HepG2 (cell line): ENCODE data around the gene DOCK11. TPM values are rescaled to one million over a fixed set of nuclear protein-coding genes. Genes with fewer than 3 reads are reported as not detected.

Experiments used
- ATAC-seq: fragments of 200-7000 bp; cut with Tn5 transposase; 3 replicates; pipeline ENCODE4 v1.9.1; 2020; ENCODE audit warnings: mild to moderate bottlenecking, moderate library complexity
- BruUV-seq: library from RNA; stranded (reverse); fragments of 400-500 nt; replicated peaks from 2 replicates; lab custom pipeline; 2021; lab: Mats Ljungman, UMichigan
- CTCF ChIA-PET: fragments of 300-600 bp; formaldehyde crosslinking; extraction: SDS; loops from one replicate; lab custom pipeline; 2021; ENCODE audit warnings: low total read pairs, inconsistent platforms, low intra/inter-chr PET ratio; lab: Yijun Ruan, JAX
- POLR2A ChIA-PET: fragments of 350-600 bp; sonication (Branson Sonifier 250); formaldehyde crosslinking; loops from one replicate; lab custom pipeline; 2020; ENCODE audit warnings: antibody characterized with exemption, inconsistent platforms; lab: Yijun Ruan, JAX
- DNase-seq: peaks from one replicate; pipeline ENCODE4 v3.0.0-alpha.2; 2015; ENCODE audit warnings: low spot score
- FAIRE-seq: peaks from 3 replicates; lab custom pipeline; 2011; peaks lifted over from hg19 to GRCh38; lab: Jason Lieb, UNC
- H2AFZ ChIP-seq: one replicate; pipeline ENCODE4 v1.6.1; 2011; ENCODE audit warnings: low read length, inconsistent platforms
- H3K27ac ChIP-seq: fragments of 300-600 bp; 3 replicates; pipeline ENCODE4 v1.8.0; 2011; ENCODE audit warnings: mixed run types, mild to moderate bottlenecking, mixed read lengths, low read length, inconsistent platforms; ENCODE audit not compliant: insufficient read depth; ENCODE audit errors: extremely low read length
- H3K27me3 ChIP-seq, 2 experiments: fragments of 200-600 bp in 1 of 2; 2 replicates in 1 of 2; 3 replicates in 1 of 2; pipeline versions ENCODE4 v1.6.0 to v1.8.0; 2011; ENCODE audit warnings: low read length in 2 of 2, mild to moderate bottlenecking in 2 of 2, moderate library complexity in 2 of 2, inconsistent platforms in 1 of 2; ENCODE audit not compliant: insufficient read depth in 2 of 2, control insufficient read depth in 1 of 2
- H3K36me3 ChIP-seq, 2 experiments: fragments of 200-600 bp in 1 of 2; replicated peaks in 1 of 2; 2 replicates in 1 of 2; 3 replicates in 1 of 2; pipeline versions ENCODE4 v1.5.1 to v1.8.0; 2011; ENCODE audit warnings: low read length in 2 of 2, inconsistent platforms in 1 of 2; ENCODE audit not compliant: insufficient read depth in 2 of 2, control insufficient read depth in 1 of 2
- H3K4me1 ChIP-seq: 2 replicates; pipeline ENCODE4 v1.5.1; 2012; ENCODE audit warnings: low read length, inconsistent platforms; ENCODE audit not compliant: insufficient read depth
- H3K4me2 ChIP-seq: 2 replicates; pipeline ENCODE4 v1.6.0; 2011; ENCODE audit warnings: low read depth, low read length, inconsistent platforms
- H3K4me3 ChIP-seq, 3 experiments: fragments of 200-600 bp in 1 of 3; sonication (generic), shearing (Covaris generic) in 1 of 3; replicated peaks in 1 of 3; 2 replicates each; pipeline ENCODE4 v1.5.1; 2011 to 2016; ENCODE audit warnings: low read length in 3 of 3, inconsistent platforms in 2 of 3, low read depth in 2 of 3, mild to moderate bottlenecking in 2 of 3, control low read depth in 1 of 3, mixed read lengths in 1 of 3; ENCODE audit not compliant: insufficient read depth in 1 of 3
- H3K79me2 ChIP-seq: one replicate; pipeline ENCODE4 v1.6.1; 2011; ENCODE audit warnings: low read length, inconsistent platforms; ENCODE audit not compliant: insufficient read depth
- H3K9ac ChIP-seq: 2 replicates; pipeline ENCODE4 v1.6.0; 2011; ENCODE audit warnings: mild to moderate bottlenecking, low read depth, low read length, inconsistent platforms; ENCODE audit not compliant: insufficient read depth
- H3K9me3 ChIP-seq: 2 replicates; pipeline ENCODE4 v1.5.1; 2012; ENCODE audit warnings: mild to moderate bottlenecking, low read length
- H4K20me1 ChIP-seq: 2 replicates; pipeline ENCODE4 v1.6.0; 2011; ENCODE audit warnings: inconsistent platforms, mild to moderate bottlenecking, low read length, moderate library complexity; ENCODE audit not compliant: insufficient read depth
- ARNT2 ChIP-seq: sonication (generic); formaldehyde crosslinking; IDR thresholded peaks from 2 replicates; pipeline ENCODE4 v1.8.0; 2022; ENCODE audit warnings: mild to moderate bottlenecking, low read depth, missing genetic modification reagents, moderate library complexity
- ATM ChIP-seq: fragments of 450-650 bp; IDR thresholded peaks from 2 replicates; pipeline ENCODE4 v1.7.1; 2017; ENCODE audit warnings: mild to moderate bottlenecking, borderline replicate concordance
- HNRNPH1 ChIP-seq: fragments of 200-400 bp; formaldehyde crosslinking; optimal IDR thresholded peaks from 2 replicates; pipeline ENCODE3; 2017; ENCODE audit warnings: mild to moderate bottlenecking, low read depth, low read length
- NBN ChIP-seq: fragments of 450-650 bp; conservative IDR thresholded peaks from 2 replicates; pipeline ENCODE4 v1.6.1; 2017
- SMARCE1 ChIP-seq: fragments of 450-650 bp; IDR thresholded peaks from 2 replicates; pipeline ENCODE4 v1.6.1; 2017; ENCODE audit warnings: borderline replicate concordance
- TOPORS ChIP-seq: sonication (generic); formaldehyde crosslinking; IDR thresholded peaks from 2 replicates; pipeline ENCODE4 v1.8.0; 2023; ENCODE audit warnings: mild to moderate bottlenecking, missing genetic modification reagents
- ZBTB20 ChIP-seq: sonication (generic); formaldehyde crosslinking; IDR thresholded peaks from 2 replicates; pipeline ENCODE4 v1.8.1; 2023; ENCODE audit warnings: missing genetic modification reagents, low read depth, mild to moderate bottlenecking, borderline replicate concordance
- ZIK1 ChIP-seq: sonication (generic); formaldehyde crosslinking; IDR thresholded peaks from 2 replicates; pipeline ENCODE4 v1.5.0; 2020; ENCODE audit warnings: mild to moderate bottlenecking, low read depth, missing genetic modification reagents, borderline replicate concordance
- ZNF260 ChIP-seq: sonication (generic); formaldehyde crosslinking; IDR thresholded peaks from 2 replicates; pipeline ENCODE4 v1.4.0; 2020; ENCODE audit warnings: missing genetic modification reagents, low read depth, mild to moderate bottlenecking, borderline replicate concordance
- in situ Hi-C: cut with HindIII; loops from 2 replicates; pipeline ENCODE4 v1.10.0; 2017; ENCODE audit warnings: low pct_unique_long_range_greater_than_20kb; ENCODE audit not compliant: extremely low pct_ligation_motif_present
- intact Hi-C: fragments of 100-400 bp; cut with micrococcal nuclease; formaldehyde crosslinking; loops from one replicate; pipeline ENCODE4 v1.10.0; 2022; ENCODE audit not compliant: unreplicated experiment
- polyA plus RNA-seq, 8 experiments: library from polyadenylated mRNA; depleted of rRNA in 3 of 8; stranded (reverse) in 7 of 8; unstranded in 1 of 8; fragments of >200 nt; fragmentation: Illumina TruSeq in 4 of 8; extraction: Trizol in 4 of 8; gene quantifications; 2 replicates each; pipeline versions ENCODE4 v1.2.1 to v1.2.3, GENCODE V29; 2011 to 2016; ENCODE audit warnings: low read depth in 4 of 8, missing spikeins in 1 of 8, mixed read lengths in 1 of 8; ENCODE audit not compliant: insufficient read depth in 1 of 8
- total RNA-seq, 5 experiments: library from RNA; depleted of rRNA; stranded (reverse); fragments of >200 nt; fragmentation: Illumina TruSeq; extraction: Trizol; gene quantifications; 2 replicates each; pipeline ENCODE4 v1.2.3, GENCODE V29; 2016; ENCODE audit warnings: low read depth in 1 of 5
- TF ChIP-seq, protein P1 (sequence below): sonication (generic); formaldehyde crosslinking; IDR thresholded peaks from 2 replicates; pipeline ENCODE4 v1.4.0; 2020; ENCODE audit warnings: missing genetic modification reagents
- TF ChIP-seq, protein P2 (sequence below): sonication (generic); formaldehyde crosslinking; IDR thresholded peaks from one replicate; pipeline ENCODE4 v1.5.1; 2020; ENCODE audit warnings: mild to moderate bottlenecking, missing genetic modification reagents; ENCODE audit errors: not compliant biosample characterization
- TF ChIP-seq, protein P3 (sequence below): sonication (generic); formaldehyde crosslinking; IDR thresholded peaks from 2 replicates; pipeline ENCODE4 v1.4.0; 2020; ENCODE audit warnings: mild to moderate bottlenecking, missing genetic modification reagents

The DOCK11 gene
- total and polyA plus RNA-seq, 2 of the 13 experiments (the other 11 are each of a cell fraction or from before 2014, with no cell fraction given): 0.02 to 0.12 TPM

DNA sequence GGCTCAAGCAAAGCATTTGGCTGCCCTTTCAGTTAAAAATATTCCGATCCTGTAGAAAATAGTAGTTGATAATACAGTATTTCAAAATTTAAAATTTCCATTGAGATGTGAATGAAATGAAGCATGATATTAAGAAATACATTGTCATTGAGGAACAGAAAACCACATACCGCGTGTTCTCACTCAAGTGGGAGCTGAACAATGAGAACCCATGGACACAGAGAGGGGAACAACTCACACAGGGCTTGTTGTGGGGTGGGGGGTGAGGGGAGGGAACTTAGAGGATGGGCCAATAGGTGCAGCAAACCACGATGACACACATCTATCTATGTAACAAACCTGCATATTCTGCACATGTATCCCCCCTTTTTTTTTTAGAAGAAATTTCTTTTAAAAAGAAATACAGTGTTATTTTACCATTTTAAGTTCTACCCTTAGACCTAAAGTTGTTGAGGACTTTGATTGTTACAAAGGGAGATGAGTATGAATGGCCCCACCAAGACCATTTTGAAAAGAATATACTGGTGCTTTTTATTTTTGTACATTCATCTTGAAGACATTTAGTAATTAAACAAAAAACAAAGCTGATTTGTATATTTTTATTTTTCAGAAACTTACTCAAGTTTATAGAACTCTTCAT, 179.8 kb downstream of the DOCK11 start (continued):
- TF ChIP-seq ARNT2 (CRISPR knock-in tag) (no peak), ATM (no peak), ZBTB20 (CRISPR knock-in tag) (no peak), ZIK1 (CRISPR knock-in tag) (no peak), NBN (no peak)

DNA sequence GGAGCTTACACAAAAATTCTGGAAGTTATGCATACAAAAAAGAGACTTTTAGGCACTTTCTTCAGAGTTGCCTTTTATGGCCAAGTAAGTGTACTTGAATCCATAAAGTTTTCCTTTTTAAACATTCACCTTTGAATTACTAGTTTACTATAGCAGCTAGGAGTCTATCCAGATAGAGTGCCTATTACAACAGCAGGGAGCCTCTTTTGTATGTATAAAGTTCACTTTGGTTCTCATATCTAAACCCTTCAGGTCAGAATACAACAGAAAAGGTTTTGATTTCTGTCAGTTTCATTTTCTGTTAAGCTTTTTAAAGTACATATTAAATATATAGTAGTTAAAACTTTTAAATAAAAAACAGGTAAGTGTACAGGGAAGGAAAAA, 180.3 kb downstream of the DOCK11 start:
- ChIA-PET CTCF (no interaction called here), POLR2A (no interaction called here)
- Histone ChIP-seq H3K36me3 (no peaks in the 10 kb centered on the region), H3K9ac (no peak overlapping the region), H2AFZ (no peak overlapping the region), H3K27ac (no peak overlapping the region), H3K27me3 (no peaks in the 10 kb centered on the region), H3K9me3 (no peaks in the 10 kb centered on the region), H3K4me3 (no peak overlapping the region), H3K79me2 (no peaks in the 10 kb centered on the region), H3K4me2 (no peak overlapping the region), H3K4me1 (no peaks in the 10 kb centered on the region), H4K20me1 (no peaks in the 10 kb centered on the region)
- ATAC-seq: no peak
- no peak for DNase-seq
- no peak for FAIRE-seq
- BruUV-seq: no TSS peak
- intact Hi-C loops (no loop called here), in situ Hi-C loops (no loop called here)
- TF ChIP-seq ZNF260 (CRISPR knock-in tag): no peak
- TF ChIP-seq, protein P1, sequence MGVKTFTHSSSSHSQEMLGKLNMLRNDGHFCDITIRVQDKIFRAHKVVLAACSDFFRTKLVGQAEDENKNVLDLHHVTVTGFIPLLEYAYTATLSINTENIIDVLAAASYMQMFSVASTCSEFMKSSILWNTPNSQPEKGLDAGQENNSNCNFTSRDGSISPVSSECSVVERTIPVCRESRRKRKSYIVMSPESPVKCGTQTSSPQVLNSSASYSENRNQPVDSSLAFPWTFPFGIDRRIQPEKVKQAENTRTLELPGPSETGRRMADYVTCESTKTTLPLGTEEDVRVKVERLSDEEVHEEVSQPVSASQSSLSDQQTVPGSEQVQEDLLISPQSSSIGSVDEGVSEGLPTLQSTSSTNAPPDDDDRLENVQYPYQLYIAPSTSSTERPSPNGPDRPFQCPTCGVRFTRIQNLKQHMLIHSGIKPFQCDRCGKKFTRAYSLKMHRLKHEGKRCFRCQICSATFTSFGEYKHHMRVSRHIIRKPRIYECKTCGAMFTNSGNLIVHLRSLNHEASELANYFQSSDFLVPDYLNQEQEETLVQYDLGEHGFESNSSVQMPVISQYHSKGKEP (CRISPR knock-in tag): no peak
- TF ChIP-seq TOPORS: no peak
- TF ChIP-seq, protein P2, sequence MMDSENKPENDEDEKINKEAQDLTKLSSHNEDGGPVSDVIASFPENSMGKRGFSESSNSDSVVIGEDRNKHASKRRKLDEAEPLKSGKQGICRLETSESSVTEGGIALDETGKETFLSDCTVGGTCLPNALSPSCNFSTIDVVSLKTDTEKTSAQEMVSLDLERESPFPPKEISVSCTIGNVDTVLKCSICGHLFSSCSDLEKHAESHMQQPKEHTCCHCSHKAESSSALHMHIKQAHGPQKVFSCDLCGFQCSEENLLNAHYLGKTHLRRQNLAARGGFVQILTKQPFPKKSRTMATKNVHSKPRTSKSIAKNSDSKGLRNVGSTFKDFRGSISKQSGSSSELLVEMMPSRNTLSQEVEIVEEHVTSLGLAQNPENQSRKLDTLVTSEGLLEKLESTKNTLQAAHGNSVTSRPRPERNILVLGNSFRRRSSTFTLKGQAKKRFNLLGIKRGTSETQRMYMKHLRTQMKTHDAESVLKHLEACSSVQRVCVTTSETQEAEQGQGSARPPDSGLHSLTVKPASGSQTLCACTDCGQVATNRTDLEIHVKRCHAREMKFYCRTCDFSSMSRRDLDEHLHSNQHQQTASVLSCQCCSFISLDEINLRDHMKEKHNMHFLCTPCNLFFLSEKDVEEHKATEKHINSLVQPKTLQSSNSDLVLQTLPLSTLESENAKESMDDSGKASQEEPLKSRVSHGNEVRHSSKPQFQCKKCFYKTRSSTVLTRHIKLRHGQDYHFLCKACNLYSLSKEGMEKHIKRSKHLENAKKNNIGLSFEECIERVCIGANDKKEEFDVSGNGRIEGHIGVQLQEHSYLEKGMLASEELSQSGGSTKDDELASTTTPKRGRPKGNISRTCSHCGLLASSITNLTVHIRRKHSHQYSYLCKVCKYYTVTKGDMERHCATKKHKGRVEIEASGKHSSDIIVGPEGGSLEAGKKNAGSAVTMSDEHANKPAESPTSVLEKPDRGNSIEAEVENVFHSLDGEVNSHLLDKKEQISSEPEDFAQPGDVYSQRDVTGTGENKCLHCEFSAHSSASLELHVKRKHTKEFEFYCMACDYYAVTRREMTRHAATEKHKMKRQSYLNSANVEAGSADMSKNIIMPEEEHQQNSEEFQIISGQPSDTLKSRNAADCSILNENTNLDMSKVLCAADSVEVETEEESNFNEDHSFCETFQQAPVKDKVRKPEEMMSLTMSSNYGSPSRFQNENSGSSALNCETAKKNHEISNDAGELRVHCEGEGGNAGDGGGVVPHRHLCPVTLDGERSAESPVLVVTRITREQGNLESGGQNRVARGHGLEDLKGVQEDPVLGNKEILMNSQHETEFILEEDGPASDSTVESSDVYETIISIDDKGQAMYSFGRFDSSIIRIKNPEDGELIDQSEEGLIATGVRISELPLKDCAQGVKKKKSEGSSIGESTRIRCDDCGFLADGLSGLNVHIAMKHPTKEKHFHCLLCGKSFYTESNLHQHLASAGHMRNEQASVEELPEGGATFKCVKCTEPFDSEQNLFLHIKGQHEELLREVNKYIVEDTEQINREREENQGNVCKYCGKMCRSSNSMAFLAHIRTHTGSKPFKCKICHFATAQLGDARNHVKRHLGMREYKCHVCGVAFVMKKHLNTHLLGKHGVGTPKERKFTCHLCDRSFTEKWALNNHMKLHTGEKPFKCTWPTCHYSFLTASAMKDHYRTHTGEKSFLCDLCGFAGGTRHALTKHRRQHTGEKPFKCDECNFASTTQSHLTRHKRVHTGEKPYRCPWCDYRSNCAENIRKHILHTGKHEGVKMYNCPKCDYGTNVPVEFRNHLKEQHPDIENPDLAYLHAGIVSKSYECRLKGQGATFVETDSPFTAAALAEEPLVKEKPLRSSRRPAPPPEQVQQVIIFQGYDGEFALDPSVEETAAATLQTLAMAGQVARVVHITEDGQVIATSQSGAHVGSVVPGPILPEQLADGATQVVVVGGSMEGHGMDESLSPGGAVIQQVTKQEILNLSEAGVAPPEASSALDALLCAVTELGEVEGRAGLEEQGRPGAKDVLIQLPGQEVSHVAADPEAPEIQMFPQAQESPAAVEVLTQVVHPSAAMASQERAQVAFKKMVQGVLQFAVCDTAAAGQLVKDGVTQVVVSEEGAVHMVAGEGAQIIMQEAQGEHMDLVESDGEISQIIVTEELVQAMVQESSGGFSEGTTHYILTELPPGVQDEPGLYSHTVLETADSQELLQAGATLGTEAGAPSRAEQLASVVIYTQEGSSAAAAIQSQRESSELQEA (CRISPR knock-in tag): no peak
- TF ChIP-seq, protein P3, sequence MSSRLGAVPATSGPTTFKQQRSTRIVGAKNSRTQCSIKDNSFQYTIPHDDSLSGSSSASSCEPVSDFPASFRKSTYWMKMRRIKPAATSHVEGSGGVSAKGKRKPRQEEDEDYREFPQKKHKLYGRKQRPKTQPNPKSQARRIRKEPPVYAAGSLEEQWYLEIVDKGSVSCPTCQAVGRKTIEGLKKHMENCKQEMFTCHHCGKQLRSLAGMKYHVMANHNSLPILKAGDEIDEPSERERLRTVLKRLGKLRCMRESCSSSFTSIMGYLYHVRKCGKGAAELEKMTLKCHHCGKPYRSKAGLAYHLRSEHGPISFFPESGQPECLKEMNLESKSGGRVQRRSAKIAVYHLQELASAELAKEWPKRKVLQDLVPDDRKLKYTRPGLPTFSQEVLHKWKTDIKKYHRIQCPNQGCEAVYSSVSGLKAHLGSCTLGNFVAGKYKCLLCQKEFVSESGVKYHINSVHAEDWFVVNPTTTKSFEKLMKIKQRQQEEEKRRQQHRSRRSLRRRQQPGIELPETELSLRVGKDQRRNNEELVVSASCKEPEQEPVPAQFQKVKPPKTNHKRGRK (CRISPR knock-in tag): no peak
- no peak for TF ChIP-seq SMARCE1
- TF ChIP-seq HNRNPH1: no peak
